SK-N-SH (cell line): ENCODE results near the gene BTBD16. TPM values are rescaled to one million over a fixed set of nuclear protein-coding genes. Genes with fewer than 3 reads are reported as not detected.

Experiments used
- CTCF ChIA-PET: fragments of 300-600, 350-600 bp; formaldehyde crosslinking; extraction: SDS; loops from one replicate; lab custom pipeline; 2021; lab: Yijun Ruan, JAX
- POLR2A ChIA-PET: fragments of 350-600 bp; sonication (Branson Sonifier 250); formaldehyde crosslinking; extraction: SDS; loops from one replicate; lab custom pipeline; 2020; ENCODE audit warnings: antibody characterized with exemption, inconsistent platforms; lab: Yijun Ruan, JAX
- DNase-seq: peaks from one replicate; pipeline ENCODE4 v3.0.0; 2012
- H2AFZ ChIP-seq: fragments of 200-600 bp; sonication (generic); 2 replicates; pipeline ENCODE4 v1.8.1; 2016; ENCODE audit warnings: antibody characterized with exemption, mild to moderate bottlenecking, low read depth
- H3F3A ChIP-seq: fragments of 200-600 bp; sonication (generic); replicated peaks from 2 replicates; pipeline ENCODE3; 2016; ENCODE audit warnings: antibody characterized with exemption, mild to moderate bottlenecking; ENCODE audit not compliant: insufficient read depth
- H3K27ac ChIP-seq, 2 experiments: fragments of 200-500 bp in 1 of 2; fragments of 200-600 bp in 1 of 2; sonication (Bioruptor generic) in 1 of 2; sonication (generic), shearing (Covaris generic) in 1 of 2; 2 replicates each; pipeline versions ENCODE4 v1.5.1 to v1.6.1; 2014 to 2016; ENCODE audit warnings: low read depth in 2 of 2, inconsistent platforms in 1 of 2, low read length in 1 of 2, mild to moderate bottlenecking in 1 of 2, mixed read lengths in 1 of 2
- H3K27me3 ChIP-seq: fragments of 200-600 bp; sonication (generic), shearing (Covaris generic); 2 replicates; pipeline ENCODE4 v1.6.1; 2016; ENCODE audit warnings: mixed run types; ENCODE audit not compliant: insufficient read depth
- H3K36me3 ChIP-seq, 2 experiments: fragments of 200-500 bp in 1 of 2; fragments of 200-600 bp in 1 of 2; sonication (Bioruptor generic) in 1 of 2; sonication (generic) in 1 of 2; replicated peaks in 1 of 2; 2 replicates each; pipeline versions ENCODE3 to v1.5.1; 2014 to 2016; ENCODE audit warnings: low read length in 1 of 2, mild to moderate bottlenecking in 1 of 2; ENCODE audit not compliant: insufficient read depth in 2 of 2, control insufficient read depth in 1 of 2
- H3K4me1 ChIP-seq, 2 experiments: fragments of 200-500 bp in 1 of 2; fragments of 200-600 bp in 1 of 2; sonication (Bioruptor generic) in 1 of 2; sonication (generic), shearing (Covaris generic) in 1 of 2; 2 replicates each; pipeline versions ENCODE4 v1.5.1 to v1.6.1; 2014 to 2016; ENCODE audit warnings: low read depth in 1 of 2, low read length in 1 of 2, mixed run types in 1 of 2; ENCODE audit not compliant: insufficient read depth in 2 of 2, control insufficient read depth in 1 of 2
- H3K4me2 ChIP-seq: fragments of 200-600 bp; sonication (generic), shearing (Covaris generic); 2 replicates; pipeline ENCODE4 v1.6.1; 2017; ENCODE audit warnings: mixed run types
- H3K4me3 ChIP-seq, 2 experiments: fragments of 200-500 bp in 1 of 2; fragments of 200-600 bp in 1 of 2; sonication (Bioruptor generic) in 1 of 2; sonication (generic), shearing (Covaris generic) in 1 of 2; 2 replicates each; pipeline versions ENCODE4 v1.5.1 to v1.8.1; 2014 to 2016; ENCODE audit warnings: low read depth in 2 of 2, inconsistent platforms in 1 of 2, low read length in 1 of 2, mild to moderate bottlenecking in 1 of 2, mixed read lengths in 1 of 2, moderate library complexity in 1 of 2
- H3K79me2 ChIP-seq: fragments of 200-600 bp; sonication (generic); 2 replicates; pipeline ENCODE4 v1.8.1; 2017; ENCODE audit warnings: mild to moderate bottlenecking; ENCODE audit not compliant: insufficient read depth
- H3K9ac ChIP-seq: fragments of 200-600 bp; sonication (generic); 2 replicates; pipeline ENCODE4 v1.6.1; 2017; ENCODE audit warnings: mixed run types
- H3K9me2 ChIP-seq: fragments of 200-600 bp; sonication (generic); 2 replicates; pipeline ENCODE4 v1.6.1; 2017; ENCODE audit warnings: mixed run types
- H3K9me3 ChIP-seq: fragments of 200-600 bp; sonication (generic); 2 replicates; pipeline ENCODE4 v1.6.1; 2017; ENCODE audit warnings: mixed run types, mild to moderate bottlenecking, moderate library complexity
- H4K20me1 ChIP-seq: fragments of 200-600 bp; sonication (generic); 2 replicates; pipeline ENCODE4 v1.6.1; 2017; ENCODE audit warnings: mild to moderate bottlenecking, mixed run types; ENCODE audit not compliant: insufficient read depth
- CHD2 ChIP-seq: fragments of 150-350 bp; IDR thresholded peaks from 2 replicates; pipeline ENCODE4 v1.6.1; 2018; ENCODE audit warnings: low read length; ENCODE audit not compliant: partially characterized antibody
- ELF1 ChIP-seq: IDR thresholded peaks from 2 replicates; pipeline ENCODE4 v1.4.0; 2012
- EP300 ChIP-seq, 2 experiments: IDR thresholded peaks; 2 replicates each; pipeline versions ENCODE4 v1.4.0 to v1.6.1; 2012; ENCODE audit warnings: borderline replicate concordance in 1 of 2, low read depth in 1 of 2, low read length in 1 of 2
- FOXJ3 ChIP-seq: sonication (generic); formaldehyde crosslinking; IDR thresholded peaks from 2 replicates; pipeline ENCODE4 v1.5.1; 2020; ENCODE audit warnings: mild to moderate bottlenecking, missing genetic modification reagents
- FOXM1 ChIP-seq: IDR thresholded peaks from 2 replicates; pipeline ENCODE4 v1.4.0; 2012; ENCODE audit warnings: low read depth, mild to moderate bottlenecking
- GABPA ChIP-seq: IDR thresholded peaks from 2 replicates; pipeline ENCODE4 v1.4.0; 2012; ENCODE audit warnings: low read depth, mild to moderate bottlenecking
- GATA2 ChIP-seq: sonication (generic); formaldehyde crosslinking; IDR thresholded peaks from 2 replicates; pipeline ENCODE4 v1.5.0; 2020; ENCODE audit warnings: mild to moderate bottlenecking, missing genetic modification reagents
- JUND ChIP-seq: IDR thresholded peaks from 2 replicates; pipeline ENCODE4 v1.4.0; 2012
- MEF2A ChIP-seq: IDR thresholded peaks from 2 replicates; pipeline ENCODE4 v1.4.0; 2012; ENCODE audit warnings: low read depth, borderline replicate concordance
- NRF1 ChIP-seq: IDR thresholded peaks from 2 replicates; pipeline ENCODE4 v1.6.1; 2012; ENCODE audit warnings: low read depth, mild to moderate bottlenecking, low read length
- POLR2AphosphoS5 ChIP-seq: IDR thresholded peaks from 2 replicates; pipeline ENCODE4 v1.6.1; 2012; ENCODE audit warnings: low read depth, low read length
- RAD21 ChIP-seq: IDR thresholded peaks from 2 replicates; pipeline ENCODE4 v1.6.1; 2012; ENCODE audit warnings: mild to moderate bottlenecking, low read length
- RCOR1 ChIP-seq: fragments of 150-350 bp; IDR thresholded peaks from 2 replicates; pipeline ENCODE4 v1.6.1; 2017; ENCODE audit warnings: antibody characterized with exemption, low read length
- RXRA ChIP-seq: IDR thresholded peaks from 2 replicates; pipeline ENCODE4 v1.4.0; 2012; ENCODE audit warnings: low read depth, mild to moderate bottlenecking, borderline replicate concordance
- SIN3A ChIP-seq: IDR thresholded peaks from 2 replicates; pipeline ENCODE4 v1.6.1; 2012; ENCODE audit warnings: low read depth, mild to moderate bottlenecking, low read length, moderate library complexity, borderline replicate concordance
- TAF1 ChIP-seq: IDR thresholded peaks from 2 replicates; pipeline ENCODE4 v1.6.1; 2012; ENCODE audit warnings: low read depth, mild to moderate bottlenecking, low read length, moderate library complexity, borderline replicate concordance
- WGBS: methylation state at CpG from one replicate; pipeline ENCODE4 v1.1.6; 2017; ENCODE audit warnings: low lambda C conversion rate; 5-methylcytosine and 5-hydroxymethylcytosine counted together
- polyA plus RNA-seq, 3 experiments: library from polyadenylated mRNA; depleted of rRNA; stranded (reverse); fragments of >200 nt; gene quantifications; 2 replicates each; pipeline ENCODE4 v1.2.3, GENCODE V29; 2012
- TF ChIP-seq, protein P1 (sequence below): IDR thresholded peaks from 2 replicates; pipeline ENCODE4; 2012
- TF ChIP-seq, protein P2 (sequence below): fragments of 200-600 bp; sonication (generic); IDR thresholded peaks from 2 replicates; pipeline ENCODE4 v1.6.1; 2017; ENCODE audit warnings: antibody characterized with exemption, mild to moderate bottlenecking, moderate library complexity

Gene BTBD16
- polyA plus RNA-seq, 1 of the 3 experiments (the other 2 are of a cell fraction), result not detected

DNA sequence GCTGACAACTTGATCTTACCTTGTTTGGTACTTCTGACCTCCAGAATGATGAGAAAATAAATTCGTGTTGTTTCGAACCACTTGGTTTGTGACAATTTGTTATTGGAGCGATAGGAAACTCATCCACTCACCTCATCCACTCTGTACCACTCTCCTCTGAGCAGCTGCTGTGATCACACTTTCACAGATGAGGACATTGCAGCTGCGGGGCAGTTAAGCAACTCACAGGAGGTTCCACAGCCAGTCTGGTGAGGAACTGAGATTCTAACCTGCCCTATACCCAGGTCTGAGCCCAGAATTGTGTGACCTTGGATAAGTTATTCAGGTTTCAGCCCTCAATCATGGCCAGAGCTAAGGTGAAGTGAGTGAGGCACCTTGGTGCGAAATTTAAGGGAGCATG is 35.2 kb downstream of the BTBD16 start:
- POLR2A ChIA-PET, result no interaction called here
- Histone ChIP-seq H3K79me2 (no peaks in the 10 kb centered on the region), H3K9me3 (no peaks in the 10 kb centered on the region), H3F3A (peaks cover 11% of the 10 kb centered on the region), H3K27me3 (no peaks in the 10 kb centered on the region), H3K36me3 (no peaks in the 10 kb centered on the region), H3K4me3 (no peak overlapping the region), H2AFZ (no peak overlapping the region), H3K9ac (no peak overlapping the region), H3K9me2 (no peaks in the 10 kb centered on the region), H3K4me1 (peaks cover 0 to 9% of the 10 kb centered on the region in 2 experiments; a peak in 2 of 4 replicates), H3K4me2 (no peak overlapping the region), H4K20me1 (no peaks in the 10 kb centered on the region), H3K27ac (no peak overlapping the region)
- TF ChIP-seq TAF1 (no peak), CHD2 (no peak), SIN3A (no peak), FOXJ3 (CRISPR knock-in tag) (no peak), ELF1 (no peak), RXRA (no peak), FOXM1 (no peak), RCOR1 (no peak), GATA2 (CRISPR knock-in tag) (no peak), RAD21 (no peak)
- no peak for DNase-seq
- CTCF ChIA-PET, result interaction anchor here (1.3 to 3.0 kb wide), 2 partner anchors 26 to 129 kb away, joined by 3 to 15 read pairs; no protein-coding TSS in a partner anchor
- 95% methylated on average over 5 of the region's 5 CpGs for WGBS

DNA sequence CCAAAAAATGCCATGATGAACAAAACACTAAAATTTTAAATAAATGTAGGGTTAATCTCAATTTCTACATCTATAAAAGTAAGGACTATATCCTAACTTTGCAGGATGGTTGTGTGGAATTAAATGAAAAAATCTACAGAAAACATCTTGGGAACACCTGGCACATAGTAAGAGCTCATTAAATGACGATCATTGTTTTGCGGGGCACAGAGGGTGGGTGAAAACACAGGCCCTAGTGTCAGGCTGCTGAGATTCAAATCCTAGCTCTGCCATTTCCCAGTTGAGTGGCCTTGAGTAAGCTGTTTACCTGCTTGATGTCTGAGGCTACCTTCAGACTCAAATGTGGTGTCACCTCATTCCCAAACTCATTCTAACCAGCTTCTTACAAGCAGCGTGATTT is 35.6 kb downstream of the BTBD16 start:
- DNase-seq, result no peak
- 69% methylated on average over 3 of the region's 3 CpGs for WGBS
- TF ChIP-seq CHD2, result no peak
- TF ChIP-seq JUND, result no peak
- TF ChIP-seq GABPA, result no peak
- no peak overlapping the region for H3K4me2 ChIP-seq
- no peaks in the 10 kb centered on the region for H4K20me1 ChIP-seq
- H3F3A ChIP-seq, result peaks cover 11% of the 10 kb centered on the region
- H3K9me3 ChIP-seq, result no peaks in the 10 kb centered on the region
- no peak overlapping the region for H3K9ac ChIP-seq
- no peaks in the 10 kb centered on the region for H3K27me3 ChIP-seq
- no peak overlapping the region for H2AFZ ChIP-seq
- H3K79me2 ChIP-seq, result no peaks in the 10 kb centered on the region
- H3K27ac ChIP-seq, result peak overlapping the region in 1 of 2 experiments; percentile 88; a peak in 1 of 4 replicates
- CTCF ChIA-PET, result interaction anchor here (0.8 to 3.0 kb wide), 3 partner anchors 27 to 246 kb away, joined by 3 to 15 read pairs (median 3); no protein-coding TSS in a partner anchor
- POLR2A ChIA-PET, result no interaction called here
- H3K4me1 ChIP-seq, result peaks cover 0 to 9% of the 10 kb centered on the region in 2 experiments; a peak in 2 of 4 replicates
- no peaks in the 10 kb centered on the region for H3K9me2 ChIP-seq
- H3K4me3 ChIP-seq, result no peak overlapping the region
- no peaks in the 10 kb centered on the region for H3K36me3 ChIP-seq

DNA sequence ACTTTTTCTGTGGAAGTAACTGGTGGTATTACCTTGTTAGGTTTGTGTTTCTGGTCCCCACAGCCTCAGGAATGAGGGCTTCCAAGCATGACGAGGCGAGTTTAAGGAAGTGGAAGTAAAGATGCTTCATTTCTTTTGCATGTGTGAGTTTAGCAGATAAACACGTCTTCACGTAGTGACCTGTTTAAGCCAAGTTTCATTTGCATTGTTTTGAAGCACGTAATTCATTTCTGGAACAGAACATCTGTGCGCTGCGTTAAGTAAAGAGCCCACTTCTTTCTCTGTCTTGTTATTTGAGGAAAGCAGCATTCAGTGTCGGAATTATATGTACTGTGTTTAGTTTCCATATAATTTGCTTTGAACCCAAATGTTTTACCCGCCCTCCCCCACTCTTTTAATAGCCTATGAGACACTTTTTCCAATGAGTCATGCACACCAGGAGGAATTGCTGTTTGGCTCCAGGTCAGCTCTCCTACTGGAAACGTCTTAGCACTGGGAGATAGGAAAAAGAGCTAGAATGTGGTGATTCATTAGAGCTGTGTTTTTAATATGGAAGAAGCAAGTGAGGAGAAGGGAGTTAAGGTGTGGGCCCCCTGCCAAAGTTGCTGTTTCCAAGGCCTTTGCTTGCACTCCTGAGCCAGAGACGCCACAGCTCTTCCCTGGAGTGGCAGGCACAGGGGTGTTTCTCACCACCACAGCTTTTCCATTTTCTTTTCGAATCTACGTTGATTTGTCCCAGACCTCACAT is 36.7 kb downstream of the BTBD16 start:
- peak overlapping the region; percentile 45 to 88; a peak in 3 of 4 replicates for H3K27ac ChIP-seq
- ChIA-PET POLR2A (interaction anchor here (0.6 kb wide), 1 partner anchor 345 kb away, joined by 3 read pairs; no protein-coding TSS in a partner anchor), CTCF (interaction anchor here (0.8 to 3.0 kb wide), 5 partner anchors 9 to 258 kb away, joined by 3 to 15 read pairs (median 3); no protein-coding TSS in a partner anchor)
- H3K4me3 ChIP-seq, result peak overlapping the region; percentile 7 to 45; a peak in 3 of 4 replicates
- no peaks in the 10 kb centered on the region for H3K27me3 ChIP-seq
- peaks cover 0 to 9% of the 10 kb centered on the region in 2 experiments; a peak in 2 of 4 replicates for H3K4me1 ChIP-seq
- no peaks in the 10 kb centered on the region for H3K9me3 ChIP-seq
- no peaks in the 10 kb centered on the region for H3K79me2 ChIP-seq
- no peaks in the 10 kb centered on the region for H4K20me1 ChIP-seq
- no peak for DNase-seq
- peak overlapping the region; percentile 51 for H3K4me2 ChIP-seq
- H3K36me3 ChIP-seq, result no peaks in the 10 kb centered on the region
- H3K9ac ChIP-seq, result peak overlapping the region; percentile 53; the same call in 1 of the 2 replicates
- peak overlapping the region; percentile 82 for H2AFZ ChIP-seq
- no peaks in the 10 kb centered on the region for H3K9me2 ChIP-seq
- 48% methylated on average over 13 of the region's 13 CpGs for WGBS
- peaks cover 11% of the 10 kb centered on the region for H3F3A ChIP-seq
- peak; percentile 41; the same call in 1 of the 2 replicates for TF ChIP-seq POLR2AphosphoS5
- peak; percentile 50 to 73; a peak in 3 of 4 replicates for TF ChIP-seq EP300 (IDR thresholded peaks at IDR 0.05; ENCODE audit: borderline replicate concordance in 1 of 2, low read depth in 1 of 2, low read length in 1 of 2)
- no peak for TF ChIP-seq RAD21
- TF ChIP-seq, protein P1, sequence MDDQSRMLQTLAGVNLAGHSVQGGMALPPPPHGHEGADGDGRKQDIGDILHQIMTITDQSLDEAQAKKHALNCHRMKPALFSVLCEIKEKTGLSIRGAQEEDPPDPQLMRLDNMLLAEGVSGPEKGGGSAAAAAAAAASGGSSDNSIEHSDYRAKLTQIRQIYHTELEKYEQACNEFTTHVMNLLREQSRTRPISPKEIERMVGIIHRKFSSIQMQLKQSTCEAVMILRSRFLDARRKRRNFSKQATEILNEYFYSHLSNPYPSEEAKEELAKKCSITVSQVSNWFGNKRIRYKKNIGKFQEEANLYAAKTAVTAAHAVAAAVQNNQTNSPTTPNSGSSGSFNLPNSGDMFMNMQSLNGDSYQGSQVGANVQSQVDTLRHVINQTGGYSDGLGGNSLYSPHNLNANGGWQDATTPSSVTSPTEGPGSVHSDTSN, result 0 out of 2 replicates have a peak, but pooled peaks have one; percentile 27
- peak; percentile 95 for TF ChIP-seq MEF2A
- TF ChIP-seq RCOR1, result no peak
- TF ChIP-seq TAF1, result peak; percentile 18; the same call in 1 of the 2 replicates
- TF ChIP-seq, protein P2, sequence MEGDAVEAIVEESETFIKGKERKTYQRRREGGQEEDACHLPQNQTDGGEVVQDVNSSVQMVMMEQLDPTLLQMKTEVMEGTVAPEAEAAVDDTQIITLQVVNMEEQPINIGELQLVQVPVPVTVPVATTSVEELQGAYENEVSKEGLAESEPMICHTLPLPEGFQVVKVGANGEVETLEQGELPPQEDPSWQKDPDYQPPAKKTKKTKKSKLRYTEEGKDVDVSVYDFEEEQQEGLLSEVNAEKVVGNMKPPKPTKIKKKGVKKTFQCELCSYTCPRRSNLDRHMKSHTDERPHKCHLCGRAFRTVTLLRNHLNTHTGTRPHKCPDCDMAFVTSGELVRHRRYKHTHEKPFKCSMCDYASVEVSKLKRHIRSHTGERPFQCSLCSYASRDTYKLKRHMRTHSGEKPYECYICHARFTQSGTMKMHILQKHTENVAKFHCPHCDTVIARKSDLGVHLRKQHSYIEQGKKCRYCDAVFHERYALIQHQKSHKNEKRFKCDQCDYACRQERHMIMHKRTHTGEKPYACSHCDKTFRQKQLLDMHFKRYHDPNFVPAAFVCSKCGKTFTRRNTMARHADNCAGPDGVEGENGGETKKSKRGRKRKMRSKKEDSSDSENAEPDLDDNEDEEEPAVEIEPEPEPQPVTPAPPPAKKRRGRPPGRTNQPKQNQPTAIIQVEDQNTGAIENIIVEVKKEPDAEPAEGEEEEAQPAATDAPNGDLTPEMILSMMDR, result no peak
- peak; percentile 18; the same call in 1 of the 2 replicates for TF ChIP-seq RXRA
- TF ChIP-seq NRF1, result no peak
